Measurements from ENCODE around the gene CCDC146. TPM values are rescaled to one million over a fixed set of nuclear protein-coding genes. Genes with fewer than 3 reads are reported as not detected.

The CCDC146 gene
- total and polyA plus RNA-seq, 2 of the 13 experiments (the other 11 are each of a cell fraction or from before 2014, with no cell fraction given): 2.4 to 4.1 TPM

DNA sequence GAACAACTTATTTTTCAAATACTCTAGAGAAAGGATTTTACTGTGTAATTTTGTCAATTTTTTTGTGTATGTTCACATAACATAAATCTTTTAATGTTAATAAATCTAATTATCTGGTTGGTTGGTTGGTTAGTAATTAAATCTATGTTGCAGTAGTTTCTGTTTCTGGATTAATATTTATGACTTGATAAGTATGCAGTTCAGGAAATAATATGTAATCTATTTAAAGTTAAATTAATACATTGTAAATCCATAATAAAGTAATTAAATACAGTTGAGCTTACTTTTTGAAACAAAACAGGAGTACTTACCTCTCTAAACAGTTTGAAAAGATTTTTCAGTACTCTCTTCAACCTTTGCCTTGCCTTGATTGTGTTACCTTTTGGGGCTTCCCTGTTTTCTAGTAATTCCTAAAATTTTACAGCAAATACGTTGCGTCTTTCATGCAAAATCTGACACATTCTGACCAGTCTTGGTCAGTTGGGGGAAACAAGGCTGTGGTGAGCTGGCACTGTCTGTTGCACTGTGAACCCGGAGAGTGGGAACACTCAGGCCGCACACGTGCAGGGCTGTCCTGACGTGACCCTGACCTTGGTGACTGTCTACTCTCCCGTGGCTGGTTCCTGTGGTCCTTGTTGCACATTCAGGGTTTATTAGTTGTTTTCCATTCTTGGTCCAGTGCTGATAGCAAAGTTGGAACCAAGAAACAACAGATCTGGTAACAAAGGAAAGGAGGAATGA lies 122.8 kb downstream of the CCDC146 start (continued):
- TF ChIP-seq KDM2A (CRISPR knock-in tag; IDR thresholded peaks at IDR 0.05; ENCODE audit: borderline replicate concordance, low read depth) (peak; percentile 40; the same call in 1 of the 2 replicates), ZNF205 (CRISPR knock-in tag; IDR thresholded peaks at IDR 0.05) (peak; percentile 69), YY1 (IDR thresholded peaks at IDR 0.05; ENCODE audit: insufficient read depth, insufficient replicate concordance, low read depth, low read length) (no peak), RORA (CRISPR knock-in tag; IDR thresholded peaks at IDR 0.05) (no peak), NR2C2 (CRISPR knock-in tag; IDR thresholded peaks at IDR 0.05; ENCODE audit: borderline replicate concordance) (peak; percentile 54; the same call in 1 of the 2 replicates), ZFY (CRISPR knock-in tag; IDR thresholded peaks at IDR 0.05) (peak; percentile 44; the same call in 1 of the 2 replicates), ZNF878 (CRISPR knock-in tag; IDR thresholded peaks at IDR 0.05) (0 out of 2 replicates have a peak, but pooled peaks have one; percentile 28), NR2F6 (IDR thresholded peaks at IDR 0.05) (peak; percentile 76), NR2F6 (CRISPR knock-in tag; IDR thresholded peaks at IDR 0.05) (peak; percentile 88), MZF1 (CRISPR knock-in tag; IDR thresholded peaks at IDR 0.05; ENCODE audit: borderline replicate concordance) (0 out of 2 replicates have a peak, but pooled peaks have one; percentile 28), ZNF143 (CRISPR knock-in tag; IDR thresholded peaks at IDR 0.05) (no peak), NFIC (IDR thresholded peaks at IDR 0.05; ENCODE audit: low read length) (peak; percentile 61; the same call in 1 of the 2 replicates), KAT7 (CRISPR knock-in tag; IDR thresholded peaks at IDR 0.05; ENCODE audit: borderline replicate concordance) (0 out of 2 replicates have a peak, but pooled peaks have one; percentile 36), ZNF709 (CRISPR knock-in tag; IDR thresholded peaks at IDR 0.05) (0 out of 2 replicates have a peak, but pooled peaks have one; percentile 33), BHLHE40 (IDR thresholded peaks at IDR 0.05; ENCODE audit: low read length) (peak; percentile 99), HES4 (CRISPR knock-in tag; IDR thresholded peaks at IDR 0.05; ENCODE audit: borderline replicate concordance) (0 out of 2 replicates have a peak, but pooled peaks have one; percentile 28), MXD4 (CRISPR knock-in tag; IDR thresholded peaks at IDR 0.05) (peak; percentile 88), HOXA3 (CRISPR knock-in tag; IDR thresholded peaks at IDR 0.05) (peak; percentile 71; the same call in 1 of the 2 replicates), NONO (IDR thresholded peaks at IDR 0.05) (no peak), NONO (CRISPR knock-in tag; conservative IDR thresholded peaks at IDR 0.05) (peak; percentile 38; the same call in 1 of the 2 replicates)
- TF ChIP-seq, protein P1, sequence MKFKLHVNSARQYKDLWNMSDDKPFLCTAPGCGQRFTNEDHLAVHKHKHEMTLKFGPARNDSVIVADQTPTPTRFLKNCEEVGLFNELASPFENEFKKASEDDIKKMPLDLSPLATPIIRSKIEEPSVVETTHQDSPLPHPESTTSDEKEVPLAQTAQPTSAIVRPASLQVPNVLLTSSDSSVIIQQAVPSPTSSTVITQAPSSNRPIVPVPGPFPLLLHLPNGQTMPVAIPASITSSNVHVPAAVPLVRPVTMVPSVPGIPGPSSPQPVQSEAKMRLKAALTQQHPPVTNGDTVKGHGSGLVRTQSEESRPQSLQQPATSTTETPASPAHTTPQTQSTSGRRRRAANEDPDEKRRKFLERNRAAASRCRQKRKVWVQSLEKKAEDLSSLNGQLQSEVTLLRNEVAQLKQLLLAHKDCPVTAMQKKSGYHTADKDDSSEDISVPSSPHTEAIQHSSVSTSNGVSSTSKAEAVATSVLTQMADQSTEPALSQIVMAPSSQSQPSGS (CRISPR knock-in tag; IDR thresholded peaks at IDR 0.05): 0 out of 2 replicates have a peak, but pooled peaks have one; percentile 61
- TF ChIP-seq, protein P2, sequence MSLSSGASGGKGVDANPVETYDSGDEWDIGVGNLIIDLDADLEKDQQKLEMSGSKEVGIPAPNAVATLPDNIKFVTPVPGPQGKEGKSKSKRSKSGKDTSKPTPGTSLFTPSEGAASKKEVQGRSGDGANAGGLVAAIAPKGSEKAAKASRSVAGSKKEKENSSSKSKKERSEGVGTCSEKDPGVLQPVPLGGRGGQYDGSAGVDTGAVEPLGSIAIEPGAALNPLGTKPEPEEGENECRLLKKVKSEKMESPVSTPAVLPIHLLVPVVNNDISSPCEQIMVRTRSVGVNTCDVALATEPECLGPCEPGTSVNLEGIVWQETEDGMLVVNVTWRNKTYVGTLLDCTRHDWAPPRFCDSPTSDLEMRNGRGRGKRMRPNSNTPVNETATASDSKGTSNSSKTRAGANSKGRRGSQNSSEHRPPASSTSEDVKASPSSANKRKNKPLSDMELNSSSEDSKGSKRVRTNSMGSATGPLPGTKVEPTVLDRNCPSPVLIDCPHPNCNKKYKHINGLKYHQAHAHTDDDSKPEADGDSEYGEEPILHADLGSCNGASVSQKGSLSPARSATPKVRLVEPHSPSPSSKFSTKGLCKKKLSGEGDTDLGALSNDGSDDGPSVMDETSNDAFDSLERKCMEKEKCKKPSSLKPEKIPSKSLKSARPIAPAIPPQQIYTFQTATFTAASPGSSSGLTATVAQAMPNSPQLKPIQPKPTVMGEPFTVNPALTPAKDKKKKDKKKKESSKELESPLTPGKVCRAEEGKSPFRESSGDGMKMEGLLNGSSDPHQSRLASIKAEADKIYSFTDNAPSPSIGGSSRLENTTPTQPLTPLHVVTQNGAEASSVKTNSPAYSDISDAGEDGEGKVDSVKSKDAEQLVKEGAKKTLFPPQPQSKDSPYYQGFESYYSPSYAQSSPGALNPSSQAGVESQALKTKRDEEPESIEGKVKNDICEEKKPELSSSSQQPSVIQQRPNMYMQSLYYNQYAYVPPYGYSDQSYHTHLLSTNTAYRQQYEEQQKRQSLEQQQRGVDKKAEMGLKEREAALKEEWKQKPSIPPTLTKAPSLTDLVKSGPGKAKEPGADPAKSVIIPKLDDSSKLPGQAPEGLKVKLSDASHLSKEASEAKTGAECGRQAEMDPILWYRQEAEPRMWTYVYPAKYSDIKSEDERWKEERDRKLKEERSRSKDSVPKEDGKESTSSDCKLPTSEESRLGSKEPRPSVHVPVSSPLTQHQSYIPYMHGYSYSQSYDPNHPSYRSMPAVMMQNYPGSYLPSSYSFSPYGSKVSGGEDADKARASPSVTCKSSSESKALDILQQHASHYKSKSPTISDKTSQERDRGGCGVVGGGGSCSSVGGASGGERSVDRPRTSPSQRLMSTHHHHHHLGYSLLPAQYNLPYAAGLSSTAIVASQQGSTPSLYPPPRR (CRISPR knock-in tag; IDR thresholded peaks at IDR 0.05; ENCODE audit: borderline replicate concordance): peak; percentile 33; the same call in 1 of the 2 replicates
- TF ChIP-seq, protein P3, sequence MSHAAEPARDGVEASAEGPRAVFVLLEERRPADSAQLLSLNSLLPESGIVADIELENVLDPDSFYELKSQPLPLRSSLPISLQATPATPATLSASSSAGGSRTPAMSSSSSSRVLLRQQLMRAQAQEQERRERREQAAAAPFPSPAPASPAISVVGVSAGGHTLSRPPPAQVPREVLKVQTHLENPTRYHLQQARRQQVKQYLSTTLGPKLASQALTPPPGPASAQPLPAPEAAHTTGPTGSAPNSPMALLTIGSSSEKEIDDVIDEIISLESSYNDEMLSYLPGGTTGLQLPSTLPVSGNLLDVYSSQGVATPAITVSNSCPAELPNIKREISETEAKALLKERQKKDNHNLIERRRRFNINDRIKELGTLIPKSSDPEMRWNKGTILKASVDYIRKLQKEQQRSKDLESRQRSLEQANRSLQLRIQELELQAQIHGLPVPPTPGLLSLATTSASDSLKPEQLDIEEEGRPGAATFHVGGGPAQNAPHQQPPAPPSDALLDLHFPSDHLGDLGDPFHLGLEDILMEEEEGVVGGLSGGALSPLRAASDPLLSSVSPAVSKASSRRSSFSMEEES (CRISPR knock-in tag; IDR thresholded peaks at IDR 0.05): peak; percentile 56; the same call in 1 of the 2 replicates
